ENCODE results near the gene CDH23.

The CDH23 gene

GRCh38 chr10:71644307-71645180 is 247.8 kb downstream of the CDH23 start:
- no peak overlapping the region for H3K4me3 ChIP-seq (replicated peaks; ENCODE audit: low read depth, low read length)
- no peaks in the 10 kb centered on the region for H3K27me3 ChIP-seq (replicated peaks; ENCODE audit: control insufficient read depth, insufficient read depth, low read length)
- no peak for TF ChIP-seq CTCF (IDR thresholded peaks at IDR 0.05; ENCODE audit: insufficient read depth, low read length, poor library complexity, severe bottlenecking)
- no peaks in the 10 kb centered on the region for H3K36me3 ChIP-seq (ENCODE audit: control insufficient read depth, insufficient read depth, low read length)
- peak; percentile 35 for DNase-seq (ENCODE audit: extremely low read depth, insufficient read length)

GRCh38 chr10:71645185-71645584 is 248.5 kb downstream of the CDH23 start:
- H3K36me3 ChIP-seq (ENCODE audit: control insufficient read depth, insufficient read depth, low read length): no peaks in the 10 kb centered on the region
- no peak overlapping the region for H3K4me3 ChIP-seq (replicated peaks; ENCODE audit: low read depth, low read length)
- DNase-seq (ENCODE audit: extremely low read depth, insufficient read length): no peak
- no peaks in the 10 kb centered on the region for H3K27me3 ChIP-seq (replicated peaks; ENCODE audit: control insufficient read depth, insufficient read depth, low read length)
- no peak for TF ChIP-seq CTCF (IDR thresholded peaks at IDR 0.05; ENCODE audit: insufficient read depth, low read length, poor library complexity, severe bottlenecking)

- Histone ChIP-seq H3K27me3 (replicated peaks; ENCODE audit: control insufficient read depth, insufficient read depth, low read length) (no peaks in the 10 kb centered on the region), H3K36me3 (ENCODE audit: control insufficient read depth, insufficient read depth, low read length) (no peaks in the 10 kb centered on the region), H3K4me3 (replicated peaks; ENCODE audit: low read depth, low read length) (no peak overlapping the region)
- DNase-seq (ENCODE audit: extremely low read depth, insufficient read length): no peak
- no peak for TF ChIP-seq CTCF (IDR thresholded peaks at IDR 0.05; ENCODE audit: insufficient read depth, low read length, poor library complexity, severe bottlenecking)
Measured at GRCh38 chr10:71646037-71646436, 249.3 kb downstream of the CDH23 start.

GRCh38 chr10:71646592-71647292 is 250.0 kb downstream of the CDH23 start:
- no peaks in the 10 kb centered on the region for H3K36me3 ChIP-seq (ENCODE audit: control insufficient read depth, insufficient read depth, low read length)
- no peak for TF ChIP-seq CTCF (IDR thresholded peaks at IDR 0.05; ENCODE audit: insufficient read depth, low read length, poor library complexity, severe bottlenecking)
- no peak for DNase-seq (ENCODE audit: extremely low read depth, insufficient read length)
- no peak overlapping the region for H3K4me3 ChIP-seq (replicated peaks; ENCODE audit: low read depth, low read length)
- no peaks in the 10 kb centered on the region for H3K27me3 ChIP-seq (replicated peaks; ENCODE audit: control insufficient read depth, insufficient read depth, low read length)

GRCh38 chr10:71647526-71648253 is 251.0 kb downstream of the CDH23 start:
- no peak for DNase-seq (ENCODE audit: extremely low read depth, insufficient read length)
- Histone ChIP-seq H3K36me3 (ENCODE audit: control insufficient read depth, insufficient read depth, low read length) (no peaks in the 10 kb centered on the region), H3K4me3 (replicated peaks; ENCODE audit: low read depth, low read length) (no peak overlapping the region), H3K27me3 (replicated peaks; ENCODE audit: control insufficient read depth, insufficient read depth, low read length) (no peaks in the 10 kb centered on the region)
- TF ChIP-seq CTCF (IDR thresholded peaks at IDR 0.05; ENCODE audit: insufficient read depth, low read length, poor library complexity, severe bottlenecking): peak; percentile 50
